SH-SY5Y (cell line): ENCODE data around the gene MAPK8IP3.

ENCODE experiments used
- GATA2 ChIP-seq: IDR thresholded peaks from 2 replicates; pipeline ENCODE4 v1.6.1; 2011; ENCODE audit warnings: mild to moderate bottlenecking, low read depth, low read length
- GATA3 ChIP-seq: IDR thresholded peaks from 2 replicates; pipeline ENCODE4 v1.6.1; 2011; ENCODE audit warnings: low read depth, mild to moderate bottlenecking, low read length, moderate library complexity

- TF ChIP-seq GATA3 (no peak), GATA2 (no peak)
These were observed 39.7 kb upstream of the MAPK8IP3 start for GRCh38 chr16:1666316-1666715.
